Adipocyte (in vitro differentiated cells): Measurements from ENCODE around the gene GRID2IP.
A peak's percentile ranks its signal among the peaks of the same experiment; 100 is the strongest.

Experiments used
- DNase-seq: peaks from one replicate; pipeline ENCODE4 v3.0.0-alpha.2; 2015; ENCODE audit warnings: low read depth
- H3K27me3 ChIP-seq: replicated peaks from 2 replicates; pipeline ENCODE4 v1.7.0; 2013; ENCODE audit warnings: mild to moderate bottlenecking, low read length, moderate library complexity; ENCODE audit not compliant: control insufficient read depth, insufficient read depth
- H3K36me3 ChIP-seq: 2 replicates; pipeline ENCODE4 v1.7.0; 2013; ENCODE audit warnings: low read length, mild to moderate bottlenecking, moderate library complexity; ENCODE audit not compliant: control insufficient read depth, insufficient read depth, severe bottlenecking
- H3K4me1 ChIP-seq: 2 replicates; pipeline ENCODE4 v1.7.0; 2013; ENCODE audit warnings: mild to moderate bottlenecking, low read length, moderate library complexity; ENCODE audit not compliant: control insufficient read depth, insufficient read depth
- H3K4me3 ChIP-seq: 2 replicates; pipeline ENCODE4 v1.7.0; 2013; ENCODE audit warnings: mild to moderate bottlenecking, low read length, moderate library complexity
- H3K9ac ChIP-seq: 2 replicates; pipeline ENCODE4 v1.7.0; 2013; ENCODE audit warnings: mild to moderate bottlenecking, low read length, moderate library complexity
- H3K9me3 ChIP-seq: 2 replicates; pipeline ENCODE4 v1.7.0; 2013; ENCODE audit warnings: mild to moderate bottlenecking, low read length, moderate library complexity; ENCODE audit not compliant: control insufficient read depth

The GRID2IP gene

DNA sequence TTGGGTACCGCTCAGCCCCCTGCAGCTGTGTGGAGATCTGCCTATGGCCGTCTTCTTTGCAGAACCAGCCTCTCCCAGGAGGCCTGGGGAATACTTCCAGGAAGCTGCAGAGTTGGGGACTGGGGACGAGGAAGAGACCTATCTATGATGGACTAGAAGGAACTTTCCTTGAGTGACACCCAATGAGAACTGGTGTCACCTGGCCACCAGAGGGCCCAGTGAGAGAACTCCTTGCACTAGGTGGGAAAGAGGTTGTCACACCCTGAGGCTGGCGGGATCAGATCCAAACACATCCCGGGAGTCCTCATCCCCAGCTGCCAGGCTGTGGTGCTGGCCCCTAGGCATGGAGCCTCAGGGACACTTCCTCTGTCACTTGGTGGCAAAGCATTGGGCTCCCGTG lies 4.9 kb upstream of the GRID2IP start:
- DNase-seq = no peak
- Histone ChIP-seq H3K27me3 (peaks cover 9% of the 10 kb centered on the region), H3K36me3 (no peaks in the 10 kb centered on the region), H3K9ac (no peak overlapping the region), H3K9me3 (no peaks in the 10 kb centered on the region), H3K4me1 (no peaks in the 10 kb centered on the region), H3K4me3 (no peak overlapping the region)

DNA sequence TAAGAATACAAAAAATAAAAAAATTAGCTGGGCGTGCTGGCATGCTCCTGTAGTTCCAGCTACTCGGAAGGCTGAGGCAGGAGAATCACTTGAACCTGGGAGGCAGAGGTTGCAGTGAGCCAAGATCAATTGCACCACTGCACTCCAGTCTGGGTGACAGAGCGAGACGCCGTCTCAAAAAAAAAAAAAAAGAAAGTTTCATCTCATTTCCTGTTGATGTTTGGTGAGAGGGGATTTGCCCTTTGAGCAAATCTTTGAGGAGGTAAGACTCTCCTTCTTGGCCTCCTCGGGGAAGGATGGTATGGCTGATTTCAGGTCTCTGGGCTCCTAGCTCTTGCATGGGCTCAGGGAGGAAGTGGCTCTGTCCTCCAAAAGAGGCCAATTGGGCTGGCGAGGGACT lies 3.6 kb upstream of the GRID2IP start:
- Histone ChIP-seq H3K27me3 (peaks cover 7% of the 10 kb centered on the region), H3K4me3 (no peak overlapping the region), H3K36me3 (no peaks in the 10 kb centered on the region), H3K4me1 (no peaks in the 10 kb centered on the region), H3K9ac (no peak overlapping the region), H3K9me3 (no peaks in the 10 kb centered on the region)
- no peak for DNase-seq

DNA sequence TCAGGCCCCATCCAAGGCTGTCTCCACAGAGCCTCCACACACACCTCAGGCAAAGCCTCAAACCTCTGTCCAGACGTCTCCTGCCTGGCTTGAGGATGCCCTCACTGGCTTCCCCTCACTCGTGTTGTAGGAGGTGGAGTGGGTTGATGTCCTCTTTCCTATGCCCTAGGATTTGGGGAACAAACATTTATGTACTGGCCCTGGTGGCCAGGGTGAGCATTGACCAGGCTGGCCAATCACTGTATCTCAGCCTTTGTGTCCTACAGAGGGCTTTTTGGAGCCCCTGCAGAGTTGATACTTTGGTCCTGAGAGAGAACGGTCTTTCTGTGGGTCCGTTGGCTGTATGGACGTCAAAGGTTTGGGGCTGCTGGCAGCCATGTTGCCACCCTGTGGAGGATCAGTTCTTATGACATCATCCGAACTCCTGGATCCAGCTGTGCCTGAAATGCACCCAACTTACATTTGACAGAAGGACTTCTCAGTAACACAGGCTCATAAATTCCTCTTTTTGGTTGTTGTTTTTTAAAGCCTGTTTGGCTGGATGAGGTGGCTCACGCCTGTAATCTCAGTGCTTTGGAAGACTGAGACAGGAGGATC lies 2.3 kb upstream of the GRID2IP start:
- Histone ChIP-seq H3K4me3 (no peak overlapping the region), H3K36me3 (no peaks in the 10 kb centered on the region), H3K9me3 (no peaks in the 10 kb centered on the region), H3K4me1 (no peaks in the 10 kb centered on the region), H3K27me3 (peaks cover 5% of the 10 kb centered on the region), H3K9ac (no peak overlapping the region)
- no peak for DNase-seq

DNA sequence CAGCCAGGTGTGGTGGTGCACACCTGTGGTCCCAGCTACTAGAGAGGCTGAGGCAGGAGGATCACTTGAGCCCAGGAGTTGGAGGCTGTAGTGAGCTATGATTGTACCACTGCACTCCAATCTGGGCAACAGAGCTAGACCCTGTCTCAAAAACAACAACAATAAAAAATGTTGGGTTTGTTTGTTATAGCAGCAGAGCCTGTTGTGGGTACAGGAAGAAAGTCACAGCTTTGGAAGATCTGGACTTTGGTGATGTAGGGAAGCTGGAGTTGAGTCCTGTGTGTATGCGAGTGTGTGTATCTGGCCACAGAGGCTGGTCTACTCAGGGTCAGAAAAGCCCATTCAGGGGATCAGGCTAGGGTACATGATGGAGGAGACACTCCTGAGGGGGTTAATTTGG lies 3.9 kb downstream of the GRID2IP start:
- no peak for DNase-seq
- H3K27me3 ChIP-seq = peaks cover 21% of the 10 kb centered on the region
- H3K9ac ChIP-seq = no peak overlapping the region
- H3K4me1 ChIP-seq = no peaks in the 10 kb centered on the region
- no peak overlapping the region for H3K4me3 ChIP-seq
- no peaks in the 10 kb centered on the region for H3K9me3 ChIP-seq
- H3K36me3 ChIP-seq = no peaks in the 10 kb centered on the region

DNA sequence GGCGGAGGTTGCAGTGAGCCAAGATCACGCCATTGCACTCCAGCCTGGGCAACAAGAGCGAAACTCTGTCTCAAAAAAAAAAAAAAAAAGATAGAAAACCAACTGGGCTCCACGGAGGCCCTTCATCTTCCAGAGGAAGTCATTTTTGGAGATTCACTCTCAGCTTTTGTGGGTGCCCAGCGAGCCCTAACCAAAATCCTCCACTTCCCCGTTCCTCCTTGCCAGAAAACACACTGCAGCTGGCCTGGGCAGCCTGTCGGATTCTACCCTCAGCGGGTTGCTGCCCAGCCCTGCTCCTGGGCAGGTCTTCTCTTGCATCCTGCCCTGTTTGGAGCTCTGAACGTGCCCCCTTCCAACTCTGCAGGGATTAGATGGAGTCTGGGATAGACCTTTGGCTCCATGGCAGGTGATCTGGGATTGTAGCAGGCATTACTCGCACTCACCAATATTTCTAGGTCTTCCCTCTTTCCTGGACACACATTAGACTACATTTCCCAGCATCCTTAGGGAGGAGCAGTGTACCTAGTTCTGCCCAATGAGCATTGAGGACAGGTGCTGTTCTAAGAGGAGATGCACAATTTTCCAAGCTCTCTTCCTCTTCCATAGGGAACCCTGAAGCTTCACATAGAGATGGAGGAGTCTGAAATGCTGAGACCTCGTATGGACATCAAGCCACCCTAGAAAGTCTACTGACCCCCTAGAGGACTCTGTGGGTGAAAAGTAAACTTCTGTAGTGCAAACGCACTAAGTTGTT lies 4.6 kb downstream of the GRID2IP start:
- no peak for DNase-seq
- Histone ChIP-seq H3K9ac (no peak overlapping the region), H3K36me3 (no peaks in the 10 kb centered on the region), H3K4me3 (no peak overlapping the region), H3K9me3 (no peaks in the 10 kb centered on the region), H3K27me3 (peaks cover 22% of the 10 kb centered on the region), H3K4me1 (no peaks in the 10 kb centered on the region)

DNA sequence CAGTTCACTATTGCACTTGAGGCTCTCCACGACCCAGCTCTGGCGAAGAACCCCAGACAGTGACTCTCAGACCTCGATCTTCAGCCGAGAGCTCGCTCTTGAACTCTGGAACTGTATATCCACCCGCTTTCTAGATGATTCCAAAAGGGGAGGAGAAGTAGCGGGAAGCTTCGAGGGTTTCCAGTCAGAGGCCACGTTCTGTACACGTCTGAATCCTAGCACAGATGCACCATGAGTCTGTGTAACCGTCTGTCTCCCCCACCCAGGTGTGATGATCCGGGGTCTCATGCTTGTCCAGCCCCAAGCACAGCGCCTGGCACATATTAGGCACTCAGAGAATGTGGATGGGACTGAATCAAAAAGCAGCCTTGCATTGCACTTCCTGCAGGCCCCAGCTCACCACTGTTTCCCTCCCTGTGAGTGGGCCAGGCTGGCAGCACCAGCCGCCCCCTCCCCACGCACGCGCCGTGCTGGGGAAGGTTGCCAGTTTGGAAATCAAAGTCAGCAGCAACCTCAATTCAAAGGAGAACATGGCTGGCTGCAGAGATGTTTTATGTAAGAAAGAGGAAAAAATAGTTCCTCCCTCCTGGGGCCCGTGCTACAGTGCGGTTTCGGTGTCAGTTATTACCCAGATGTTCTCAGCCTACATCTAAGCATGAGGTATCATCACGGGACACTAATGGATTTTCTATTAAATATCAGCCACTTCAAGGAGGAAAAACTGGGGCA lies 5.7 kb downstream of the GRID2IP start:
- Histone ChIP-seq H3K36me3 (no peaks in the 10 kb centered on the region), H3K9me3 (no peaks in the 10 kb centered on the region), H3K9ac (no peak overlapping the region), H3K4me1 (no peaks in the 10 kb centered on the region), H3K4me3 (no peak overlapping the region), H3K27me3 (peaks cover 27% of the 10 kb centered on the region)
- DNase-seq = no peak

DNA sequence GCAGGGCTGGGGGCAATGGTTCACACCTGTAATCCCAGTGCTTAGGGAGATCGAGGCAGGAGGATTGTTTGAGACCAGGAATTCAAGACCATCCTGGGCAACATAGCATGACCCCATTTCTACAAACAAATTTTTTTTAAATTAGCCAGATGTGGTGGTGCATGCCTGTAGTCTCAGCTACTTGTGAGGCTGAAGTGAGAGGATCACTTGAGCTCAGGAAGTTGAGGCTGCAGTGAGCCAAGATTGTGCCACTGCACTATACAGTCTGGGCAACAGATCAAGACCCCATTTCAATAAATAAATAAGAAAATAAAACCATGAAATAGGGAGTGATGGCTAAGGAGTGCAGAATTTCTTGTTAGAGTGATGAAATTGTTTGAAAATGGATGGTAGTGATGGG lies 8.9 kb downstream of the GRID2IP start:
- no peak for DNase-seq
- Histone ChIP-seq H3K27me3 (peaks cover 35% of the 10 kb centered on the region), H3K4me3 (no peak overlapping the region), H3K4me1 (no peaks in the 10 kb centered on the region), H3K36me3 (no peaks in the 10 kb centered on the region), H3K9ac (no peak overlapping the region), H3K9me3 (no peaks in the 10 kb centered on the region)

DNA sequence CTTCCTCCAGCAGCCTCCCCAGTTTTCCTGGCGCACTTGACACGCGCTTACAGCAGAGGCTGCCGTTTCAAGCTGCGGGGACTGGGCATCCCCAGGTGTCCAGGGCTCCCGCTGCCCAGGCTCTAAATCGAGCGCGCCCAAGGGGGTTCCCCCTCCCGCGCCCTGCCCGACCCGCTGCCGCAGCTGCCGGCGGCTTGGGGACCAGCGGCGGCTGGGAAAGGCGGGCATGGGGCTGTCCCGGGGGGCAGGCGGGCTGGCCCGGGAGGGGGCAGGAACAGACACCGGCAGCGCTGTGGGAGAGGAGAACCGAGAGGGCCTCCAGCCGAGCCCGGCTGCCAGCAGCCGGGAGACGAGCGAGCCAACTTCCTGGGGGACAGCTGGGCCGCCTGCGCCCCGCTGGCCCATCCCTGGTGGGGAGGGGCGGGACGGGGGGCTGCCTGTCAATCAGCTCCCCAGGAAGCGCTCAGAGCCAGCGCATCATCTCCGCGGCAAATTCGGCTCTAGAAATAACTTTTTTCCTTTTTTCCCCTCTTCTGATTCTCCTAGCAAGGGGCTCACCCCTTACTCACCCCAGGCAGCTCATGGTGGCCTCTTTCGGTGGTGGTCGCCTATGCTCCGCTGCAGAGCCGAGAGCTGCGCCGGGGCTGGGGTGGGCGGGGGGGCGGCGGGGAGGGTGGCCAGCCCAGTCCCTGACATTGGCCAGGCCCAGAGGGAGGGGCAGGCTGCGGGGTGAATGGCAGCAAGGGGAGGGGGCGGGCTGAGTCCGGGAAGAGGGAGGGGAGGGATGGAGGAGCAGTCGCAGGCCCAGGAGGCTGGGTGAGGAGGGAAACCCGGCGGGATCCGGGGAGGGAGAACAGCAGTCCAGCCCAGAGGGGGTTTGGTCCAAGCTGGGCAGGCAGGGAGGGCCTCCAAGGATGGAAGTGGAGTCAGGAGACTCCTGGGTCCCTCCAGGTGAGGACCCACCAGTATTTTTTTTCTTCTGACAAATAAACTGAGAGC lies 14.7 kb downstream of the GRID2IP start:
- H3K27me3 ChIP-seq = peaks cover 52% of the 10 kb centered on the region
- no peaks in the 10 kb centered on the region for H3K36me3 ChIP-seq
- no peak overlapping the region for H3K4me3 ChIP-seq
- H3K4me1 ChIP-seq = no peaks in the 10 kb centered on the region
- H3K9me3 ChIP-seq = no peaks in the 10 kb centered on the region
- DNase-seq = peak; percentile 32
- H3K9ac ChIP-seq = no peak overlapping the region

DNA sequence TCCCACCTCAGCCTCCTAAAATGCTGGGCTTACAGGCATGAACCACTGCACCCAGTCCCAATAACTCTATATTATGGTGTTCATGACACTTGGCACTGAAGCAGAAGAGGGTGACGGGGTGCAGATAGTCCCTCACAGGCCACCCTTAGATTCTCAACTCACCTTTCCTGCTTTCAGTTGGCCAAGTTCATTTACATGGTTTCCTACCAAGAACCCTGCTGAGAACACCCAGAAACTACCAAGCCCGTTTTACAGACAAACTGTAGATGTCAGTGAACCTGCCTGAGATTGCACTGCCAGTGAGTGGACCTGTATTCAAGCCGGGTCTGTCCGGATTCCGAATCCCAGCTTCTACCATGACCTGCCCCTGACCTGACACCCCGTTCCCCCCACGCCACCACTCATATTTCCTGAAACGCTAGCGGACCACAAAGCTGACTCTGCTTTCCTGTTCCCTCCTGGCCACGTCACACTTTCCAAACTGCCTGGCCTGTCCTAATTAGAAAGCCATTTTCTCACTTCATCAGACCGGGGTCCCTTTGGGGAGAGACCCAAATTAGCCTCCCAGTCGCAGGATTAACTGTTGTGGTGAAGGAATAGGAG lies 17.3 kb downstream of the GRID2IP start:
- Histone ChIP-seq H3K9me3 (no peaks in the 10 kb centered on the region), H3K36me3 (no peaks in the 10 kb centered on the region), H3K9ac (no peak overlapping the region), H3K4me3 (no peak overlapping the region), H3K4me1 (no peaks in the 10 kb centered on the region), H3K27me3 (peaks cover 49% of the 10 kb centered on the region)
- no peak for DNase-seq

DNA sequence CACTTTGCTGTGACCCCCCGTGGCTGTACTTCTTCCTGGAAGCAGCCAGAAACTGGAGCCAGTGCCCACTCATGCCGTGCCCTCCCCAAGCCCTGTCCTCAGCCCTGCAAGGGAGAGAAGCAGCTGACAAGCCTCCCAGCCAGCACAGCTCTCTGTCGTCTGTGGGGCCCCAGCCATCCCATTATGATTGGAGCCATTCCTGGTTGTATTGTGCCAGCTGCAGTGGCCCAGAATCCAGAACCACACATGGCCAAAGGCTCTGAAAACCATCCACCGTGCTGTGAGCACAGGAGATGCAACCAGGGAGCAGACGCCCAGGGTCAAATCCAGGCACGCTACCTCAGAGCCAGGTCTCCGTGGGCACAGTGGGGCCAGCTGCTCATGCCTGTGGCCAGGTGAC lies 18.7 kb downstream of the GRID2IP start:
- DNase-seq = no peak
- no peaks in the 10 kb centered on the region for H3K4me1 ChIP-seq
- peaks cover 54% of the 10 kb centered on the region for H3K27me3 ChIP-seq

More for the DNA sequence above, 18.7 kb downstream of the GRID2IP start:
- H3K9me3 ChIP-seq = no peaks in the 10 kb centered on the region
- no peaks in the 10 kb centered on the region for H3K36me3 ChIP-seq
- no peak overlapping the region for H3K9ac ChIP-seq
- H3K4me3 ChIP-seq = no peak overlapping the region
